Endodermal cell (in vitro differentiated cells): ENCODE results near the gene PPIA. TPM values are rescaled to one million over a fixed set of nuclear protein-coding genes. Genes with fewer than 3 reads are reported as not detected.
A peak's percentile ranks its signal among the peaks of the same experiment; 100 is the strongest.

Experiments
- DNase-seq: peaks from one replicate; pipeline ENCODE4 v3.0.0-alpha.2; 2017
- H3K27ac ChIP-seq: 2 replicates; pipeline ENCODE4 v1.5.1; 2013; ENCODE audit warnings: mild to moderate bottlenecking, low read depth, low read length, moderate library complexity
- H3K27me3 ChIP-seq: 2 replicates; pipeline ENCODE4 v1.6.1; 2013; ENCODE audit warnings: mild to moderate bottlenecking, low read length, moderate library complexity; ENCODE audit not compliant: insufficient read depth, control insufficient read depth, poor library complexity, severe bottlenecking
- H3K36me3 ChIP-seq: 2 replicates; pipeline ENCODE4 v1.7.0; 2013; ENCODE audit warnings: mild to moderate bottlenecking, low read length, moderate library complexity; ENCODE audit not compliant: control insufficient read depth, insufficient read depth
- H3K4me1 ChIP-seq: one replicate; pipeline ENCODE4 v1.7.0; 2013; ENCODE audit warnings: low read length; ENCODE audit not compliant: control insufficient read depth, insufficient read depth
- H3K4me3 ChIP-seq: 2 replicates; pipeline ENCODE4 v1.5.1; 2013; ENCODE audit warnings: mild to moderate bottlenecking, low read length, moderate library complexity
- H3K9ac ChIP-seq: 2 replicates; pipeline ENCODE4 v1.6.1; 2013; ENCODE audit warnings: mild to moderate bottlenecking, low read length, moderate library complexity; ENCODE audit not compliant: poor library complexity, severe bottlenecking; ENCODE audit errors: extremely low read depth
- H3K9me3 ChIP-seq: 2 replicates; pipeline ENCODE4 v1.6.1; 2013; ENCODE audit warnings: mild to moderate bottlenecking, low read length, moderate library complexity; ENCODE audit not compliant: control insufficient read depth
- H3K27ac Mint-ChIP-seq: 2 replicates; pipeline ENCODE4 v1.8.0; 2020; ENCODE audit warnings: mixed read lengths
- H3K27me3 Mint-ChIP-seq: 2 replicates; pipeline ENCODE4 v1.8.0; 2021; ENCODE audit warnings: mild to moderate bottlenecking, mixed read lengths; ENCODE audit not compliant: insufficient read depth
- H3K36me3 Mint-ChIP-seq: 2 replicates; pipeline ENCODE4 v1.8.0; 2020; ENCODE audit warnings: low read depth, mixed read lengths
- H3K4me1 Mint-ChIP-seq: 2 replicates; pipeline ENCODE4 v1.8.0; 2020; ENCODE audit warnings: mixed read lengths
- H3K4me3 Mint-ChIP-seq: 2 replicates; pipeline ENCODE4 v1.8.0; 2020; ENCODE audit warnings: mild to moderate bottlenecking, moderate library complexity, mixed read lengths
- H3K9me3 Mint-ChIP-seq: 2 replicates; pipeline ENCODE4 v1.8.0; 2020; ENCODE audit warnings: mild to moderate bottlenecking, mixed read lengths
- WGBS, 2 experiments: methylation state at CpG; one replicate each; pipeline versions ENCODE4 v1.1.5 to v1.1.7; 2013; ENCODE audit warnings: missing lambda C conversion rate in 2 of 2, mixed read lengths in 1 of 2; ENCODE audit not compliant: insufficient coverage in 1 of 2, insufficient read length in 1 of 2; 5-methylcytosine and 5-hydroxymethylcytosine counted together
- total RNA-seq, 2 donors: library from RNA; stranded (reverse); fragmentation: NEBNext Ultra II Directional in 1 of 2; extraction: Animal tissue kit (Norgen Biotek cat#: 25700) in 1 of 2; gene quantifications; 2 replicates in 1 of 2; 3 replicates in 1 of 2; pipeline ENCODE4 v1.2.1, GENCODE V29; 2021
- TF ChIP-seq, protein P1 (sequence below): fragments of 200-600 bp; sonication (generic); conservative IDR thresholded peaks from 2 replicates; pipeline ENCODE4 v1.5.0; 2021; ENCODE audit warnings: antibody characterized with exemption, mild to moderate bottlenecking

Gene PPIA
- total RNA-seq, 2 donors from 2014 or later = 1,857 to 1,899 TPM

DNA sequence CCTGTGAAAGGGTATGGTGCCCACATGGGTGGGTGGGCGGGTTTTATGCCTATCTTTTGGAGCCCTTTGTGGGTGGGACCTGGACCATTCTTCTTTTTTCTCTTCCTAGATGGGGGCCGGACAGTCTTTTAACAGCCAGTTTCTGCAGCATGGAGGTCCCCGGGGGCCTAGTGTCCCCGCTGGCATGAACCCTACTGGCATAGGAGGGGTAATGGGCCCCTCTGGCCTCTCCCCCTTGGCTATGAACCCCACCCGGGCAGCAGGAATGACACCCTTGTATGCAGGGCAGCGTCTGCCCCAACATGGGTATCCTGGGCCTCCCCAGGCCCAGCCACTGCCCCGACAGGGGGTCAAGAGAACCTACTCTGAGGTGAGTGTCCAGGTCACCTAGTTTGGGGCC, 38.7 kb upstream of the PPIA start:
- DNase-seq = no peak
- Mint-ChIP-seq H3K9me3 (no peaks in the 10 kb centered on the region), H3K4me1 (no peaks in the 10 kb centered on the region), H3K27ac (no peak overlapping the region), H3K4me3 (no peak overlapping the region), H3K36me3 (peaks cover 27% of the 10 kb centered on the region), H3K27me3 (no peaks in the 10 kb centered on the region)
- TF ChIP-seq, protein P1, sequence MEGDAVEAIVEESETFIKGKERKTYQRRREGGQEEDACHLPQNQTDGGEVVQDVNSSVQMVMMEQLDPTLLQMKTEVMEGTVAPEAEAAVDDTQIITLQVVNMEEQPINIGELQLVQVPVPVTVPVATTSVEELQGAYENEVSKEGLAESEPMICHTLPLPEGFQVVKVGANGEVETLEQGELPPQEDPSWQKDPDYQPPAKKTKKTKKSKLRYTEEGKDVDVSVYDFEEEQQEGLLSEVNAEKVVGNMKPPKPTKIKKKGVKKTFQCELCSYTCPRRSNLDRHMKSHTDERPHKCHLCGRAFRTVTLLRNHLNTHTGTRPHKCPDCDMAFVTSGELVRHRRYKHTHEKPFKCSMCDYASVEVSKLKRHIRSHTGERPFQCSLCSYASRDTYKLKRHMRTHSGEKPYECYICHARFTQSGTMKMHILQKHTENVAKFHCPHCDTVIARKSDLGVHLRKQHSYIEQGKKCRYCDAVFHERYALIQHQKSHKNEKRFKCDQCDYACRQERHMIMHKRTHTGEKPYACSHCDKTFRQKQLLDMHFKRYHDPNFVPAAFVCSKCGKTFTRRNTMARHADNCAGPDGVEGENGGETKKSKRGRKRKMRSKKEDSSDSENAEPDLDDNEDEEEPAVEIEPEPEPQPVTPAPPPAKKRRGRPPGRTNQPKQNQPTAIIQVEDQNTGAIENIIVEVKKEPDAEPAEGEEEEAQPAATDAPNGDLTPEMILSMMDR = no peak
- Histone ChIP-seq H3K27ac (no peak overlapping the region), H3K4me1 (no peaks in the 10 kb centered on the region), H3K9me3 (no peaks in the 10 kb centered on the region), H3K27me3 (no peaks in the 10 kb centered on the region), H3K9ac (no peak overlapping the region), H3K36me3 (peaks cover 6% of the 10 kb centered on the region), H3K4me3 (no peak overlapping the region)
- 89 to 100% methylated on average over 1 to 7 of the region's 7 CpGs for WGBS, 2 experiments

DNA sequence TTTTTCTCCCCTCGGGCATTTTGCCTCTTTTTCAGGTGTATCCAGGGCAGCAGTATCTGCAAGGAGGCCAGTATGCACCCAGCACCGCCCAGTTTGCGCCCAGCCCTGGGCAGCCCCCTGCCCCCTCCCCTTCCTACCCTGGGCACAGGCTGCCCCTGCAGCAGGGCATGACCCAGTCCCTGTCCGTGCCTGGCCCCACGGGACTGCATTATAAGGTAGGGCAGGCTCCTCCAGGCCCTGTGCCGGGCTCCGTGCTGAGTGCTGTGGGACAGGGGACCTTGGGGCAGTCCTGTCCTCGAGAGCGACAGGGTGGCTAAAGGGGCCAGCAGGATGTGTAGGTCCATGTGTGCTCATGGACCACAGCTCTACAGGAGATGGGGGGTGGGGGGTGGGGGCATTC, 37.2 kb upstream of the PPIA start:
- no peaks in the 10 kb centered on the region for H3K9me3 ChIP-seq
- H3K27ac ChIP-seq = no peak overlapping the region
- WGBS, 2 experiments = 96 to 97% methylated on average over 6 to 9 of the region's 9 CpGs
- TF ChIP-seq, protein P1 = no peak
- H3K9ac ChIP-seq = no peak overlapping the region
- H3K4me3 ChIP-seq = no peak overlapping the region
- H3K27me3 ChIP-seq = no peaks in the 10 kb centered on the region
- Mint-ChIP-seq H3K27ac (no peak overlapping the region), H3K36me3 (peaks cover 37% of the 10 kb centered on the region), H3K27me3 (no peaks in the 10 kb centered on the region), H3K4me1 (no peaks in the 10 kb centered on the region), H3K4me3 (no peak overlapping the region), H3K9me3 (no peaks in the 10 kb centered on the region)
- DNase-seq = no peak
- H3K4me1 ChIP-seq = no peaks in the 10 kb centered on the region
- H3K36me3 ChIP-seq = peaks cover 16% of the 10 kb centered on the region

DNA sequence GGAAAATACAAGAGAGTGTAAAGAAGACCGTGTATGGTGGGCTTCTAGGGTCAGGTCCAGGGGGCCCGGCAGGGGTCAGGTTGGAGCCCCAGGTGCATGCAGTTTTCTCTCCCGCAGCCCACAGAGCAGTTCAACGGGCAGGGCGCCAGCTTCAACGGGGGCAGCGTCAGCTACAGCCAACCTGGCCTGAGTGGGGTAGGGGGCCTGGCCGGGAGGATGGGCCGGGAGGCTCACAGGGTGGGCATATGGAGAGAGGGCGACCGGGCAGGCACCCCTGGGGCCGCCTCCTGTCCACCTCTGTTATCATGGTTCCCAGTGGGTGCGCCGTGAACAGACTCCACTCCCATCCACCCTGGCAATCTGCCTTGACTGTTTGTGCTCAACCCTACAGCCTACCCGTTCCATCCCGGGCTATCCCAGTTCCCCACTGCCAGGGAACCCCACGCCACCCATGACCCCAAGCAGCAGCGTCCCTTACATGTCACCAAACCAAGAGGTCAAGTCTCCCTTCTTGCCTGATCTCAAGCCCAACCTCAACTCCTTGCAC, 36.4 kb upstream of the PPIA start:
- Histone ChIP-seq H3K9me3 (no peaks in the 10 kb centered on the region), H3K4me1 (no peaks in the 10 kb centered on the region), H3K9ac (no peak overlapping the region), H3K4me3 (no peak overlapping the region), H3K36me3 (peaks cover 24% of the 10 kb centered on the region), H3K27ac (no peak overlapping the region), H3K27me3 (no peaks in the 10 kb centered on the region)
- no peaks in the 10 kb centered on the region for H3K9me3 Mint-ChIP-seq
- TF ChIP-seq, protein P1 = no peak
- H3K27me3 Mint-ChIP-seq = no peaks in the 10 kb centered on the region
- peak; percentile 26 for DNase-seq
- H3K4me3 Mint-ChIP-seq = no peak overlapping the region
- peaks cover 44% of the 10 kb centered on the region for H3K36me3 Mint-ChIP-seq
- H3K27ac Mint-ChIP-seq = no peak overlapping the region
- no peaks in the 10 kb centered on the region for H3K4me1 Mint-ChIP-seq
- WGBS, 2 experiments = 92 to 94% methylated on average over 5 to 18 of the region's 18 CpGs
